Glomerular visceral epithelial cell (primary cell): ENCODE results near the gene LIMS3.
"Not testable (repeated sequence)": the region's sequence is repeated elsewhere in the genome, so short reads cannot be mapped to it uniquely, and the experiment has no call there.

Experiments
- DNase-seq: peaks from one replicate; pipeline ENCODE4 v3.0.0-alpha.2; 2016; ENCODE audit errors: extremely low spot score

The LIMS3 gene

DNA sequence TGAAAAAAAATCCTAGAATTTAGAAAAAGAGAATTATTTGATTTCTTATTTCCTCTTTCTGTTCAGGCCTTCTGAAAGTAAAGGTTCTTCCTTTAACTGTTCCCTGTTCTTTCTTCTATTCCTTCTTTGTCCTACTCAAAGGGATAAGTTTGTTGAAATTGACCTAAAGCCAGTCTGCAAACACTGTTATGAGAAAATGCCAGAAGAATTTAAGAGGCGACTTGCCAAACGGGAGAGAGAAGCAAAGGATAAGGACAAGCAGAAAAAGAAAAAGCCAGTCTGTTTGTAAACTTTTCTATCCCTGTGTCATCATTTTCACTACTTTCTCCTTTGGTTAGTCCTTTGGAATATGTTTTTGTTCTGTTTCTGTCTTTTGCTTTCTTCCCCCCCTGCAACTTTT, 26.0 kb downstream of the LIMS3 start:
- not testable (repeated sequence) for DNase-seq

DNA sequence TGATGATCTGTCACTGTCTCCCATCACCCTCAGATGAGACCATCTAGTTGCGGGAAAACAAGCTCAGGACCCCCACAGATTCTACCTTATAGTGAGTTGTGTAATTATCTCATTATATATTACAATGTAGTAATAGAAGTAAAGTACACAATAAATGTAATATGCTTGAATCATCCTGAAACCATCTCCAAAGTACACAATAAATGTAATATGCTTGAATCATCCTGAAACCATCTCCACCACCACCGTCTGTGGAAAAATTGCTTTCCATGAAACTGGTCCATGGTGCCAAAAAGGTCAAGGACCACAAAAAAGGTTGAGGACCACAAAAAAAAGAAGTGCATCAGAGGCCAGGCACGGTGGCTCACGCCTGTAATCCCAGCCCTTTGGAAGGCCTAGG, 29.3 kb downstream of the LIMS3 start:
- not testable (repeated sequence) for DNase-seq

GRCh38 chr2:109929222-109929621, 30.7 kb downstream of the LIMS3 start:
- not testable (repeated sequence) for DNase-seq

DNA sequence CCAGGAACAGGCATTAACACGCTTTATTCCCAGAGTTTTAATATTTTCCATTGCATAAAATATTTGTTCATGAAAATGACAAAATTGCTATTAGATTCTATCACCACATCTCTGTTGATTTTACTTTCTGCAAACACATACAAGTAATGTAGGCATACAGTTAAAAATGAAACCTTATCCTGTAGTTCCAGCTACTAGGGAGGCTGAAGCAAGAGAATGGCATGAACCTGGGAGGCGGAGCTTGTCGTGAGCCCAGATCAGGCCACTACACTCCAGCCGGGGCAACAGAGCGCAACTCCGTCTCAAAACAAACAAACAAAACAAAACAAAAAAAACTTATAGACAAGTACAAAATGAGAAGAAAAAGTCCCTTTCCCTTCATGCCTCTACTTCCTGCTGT, 38.0 kb downstream of the LIMS3 start:
- not testable (repeated sequence) for DNase-seq

DNA sequence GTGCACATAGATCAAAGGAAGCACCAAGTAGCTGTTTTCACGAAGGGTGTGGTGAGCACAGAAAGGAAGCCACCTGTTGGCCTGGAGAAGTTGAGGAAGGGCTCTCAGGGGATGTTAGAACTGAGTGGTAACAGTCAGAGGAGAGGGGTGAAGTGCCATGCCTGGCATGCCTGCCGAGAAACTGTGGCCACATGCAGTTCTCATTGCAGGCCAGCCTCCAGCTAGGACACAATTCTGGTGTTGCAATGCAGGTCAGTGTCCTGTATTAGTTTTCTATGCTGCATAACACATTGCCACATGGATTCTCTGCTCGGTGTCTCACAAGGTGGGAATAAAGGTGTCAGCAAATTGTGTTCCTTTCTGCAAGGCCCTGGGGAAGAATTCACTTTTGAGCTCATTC, 46.9 kb downstream of the LIMS3 start:
- not testable (repeated sequence) for DNase-seq

GRCh38 chr2:109947262-109947958, 48.9 kb downstream of the LIMS3 start:
- not testable (repeated sequence) for DNase-seq

- not testable (repeated sequence) for DNase-seq
Observed at GRCh38 chr2:109947959-109948520, 49.6 kb downstream of the LIMS3 start.

GRCh38 chr2:109950146-109950843, 51.8 kb downstream of the LIMS3 start:
- not testable (repeated sequence) for DNase-seq

- DNase-seq = not testable (repeated sequence)
Observed at GRCh38 chr2:109963942-109964341, 65.5 kb downstream of the LIMS3 start.

- DNase-seq = not testable (repeated sequence)
Observed at GRCh38 chr2:109965482-109965881, 67.0 kb downstream of the LIMS3 start.

GRCh38 chr2:109966107-109966736, 67.7 kb downstream of the LIMS3 start:
- not testable (repeated sequence) for DNase-seq

DNA sequence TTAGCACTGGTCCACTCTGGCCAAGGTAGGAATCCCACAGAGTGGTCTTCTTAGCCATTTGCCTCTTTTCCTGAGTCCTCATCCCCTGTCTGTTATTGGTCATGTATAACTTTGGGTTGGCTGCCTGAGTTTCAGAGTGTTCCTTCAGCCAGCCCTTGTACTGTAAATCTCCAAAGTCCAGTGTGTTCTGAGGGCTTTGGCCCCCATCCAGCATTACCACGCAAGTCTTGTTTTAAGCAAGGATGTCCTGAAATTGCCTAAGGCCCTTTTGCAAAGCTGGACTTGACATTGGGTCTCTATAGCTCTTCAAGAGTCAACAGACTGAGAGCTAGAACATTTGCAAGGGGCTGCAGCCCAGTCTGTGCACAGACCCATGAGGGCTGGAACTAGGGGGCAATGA, 68.4 kb downstream of the LIMS3 start:
- DNase-seq = not testable (repeated sequence)

DNA sequence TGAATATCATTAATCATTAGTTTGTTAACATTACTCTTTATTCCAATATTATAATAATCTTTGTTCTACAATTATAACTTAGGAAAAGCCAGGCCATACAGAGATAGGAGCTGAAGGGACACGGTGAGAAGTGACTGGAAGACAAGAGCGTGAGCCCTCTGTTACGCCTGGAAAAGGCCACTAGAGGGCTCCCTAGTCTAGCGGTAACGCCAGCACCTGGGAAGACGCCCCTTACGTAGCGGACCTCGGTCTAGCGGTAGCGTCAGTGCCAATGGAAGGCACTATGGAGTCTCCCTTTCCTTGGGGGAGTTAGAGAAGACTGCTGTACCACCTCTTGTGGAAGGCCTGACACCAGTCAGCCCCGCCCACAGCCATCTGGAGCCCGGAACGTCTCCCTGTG, 71.4 kb downstream of the LIMS3 start:
- not testable (repeated sequence) for DNase-seq

GRCh38 chr2:109971710-109972109, 73.2 kb downstream of the LIMS3 start:
- DNase-seq = not testable (repeated sequence)
